Endometrium (tissue), 2 donors: Measurements from ENCODE around the gene SMIM35.

ENCODE experiments used
- FAIRE-seq: peaks from 2 replicates; lab custom pipeline; 2012; peaks lifted over from hg19 to GRCh38; lab: Jason Lieb, UNC
- donor health status: control.
- donor health status: control.

SMIM35 gene

GRCh38 chr11:118057251-118058145 lies 29.3 kb downstream of the SMIM35 start:
- no peak for FAIRE-seq

GRCh38 chr11:118056806-118057205 lies 30.0 kb downstream of the SMIM35 start:
- FAIRE-seq = no peak

GRCh38 chr11:118055966-118056365 lies 30.8 kb downstream of the SMIM35 start:
- no peak for FAIRE-seq

GRCh38 chr11:118054712-118055640 lies 31.8 kb downstream of the SMIM35 start:
- no peak for FAIRE-seq

- no peak for FAIRE-seq
Measured at GRCh38 chr11:118052581-118053206, 34.1 kb downstream of the SMIM35 start.

GRCh38 chr11:118051611-118052461 lies 34.9 kb downstream of the SMIM35 start:
- FAIRE-seq = no peak

GRCh38 chr11:118051136-118051610 lies 35.6 kb downstream of the SMIM35 start:
- no peak for FAIRE-seq

- FAIRE-seq = no peak
Measured at GRCh38 chr11:118050208-118050891, 36.4 kb downstream of the SMIM35 start.

GRCh38 chr11:118049771-118050170 lies 37.0 kb downstream of the SMIM35 start:
- no peak for FAIRE-seq

- no peak for FAIRE-seq
Measured at GRCh38 chr11:118048472-118049370, 38.0 kb downstream of the SMIM35 start.

GRCh38 chr11:118047749-118048148 lies 39.0 kb downstream of the SMIM35 start:
- no peak for FAIRE-seq

- no peak for FAIRE-seq
Measured at GRCh38 chr11:118046964-118047700, 39.6 kb downstream of the SMIM35 start.

- no peak for FAIRE-seq
Measured at GRCh38 chr11:118046051-118046963, 40.5 kb downstream of the SMIM35 start.

- no peak for FAIRE-seq
Measured at GRCh38 chr11:118045191-118045590, 41.6 kb downstream of the SMIM35 start.

GRCh38 chr11:118042796-118043195 lies 44.0 kb downstream of the SMIM35 start:
- FAIRE-seq = no peak

- FAIRE-seq = no peak
Measured at GRCh38 chr11:118042141-118042540, 44.6 kb downstream of the SMIM35 start.

- no peak for FAIRE-seq
Measured at GRCh38 chr11:118033443-118033842, 53.3 kb downstream of the SMIM35 start.

GRCh38 chr11:118028626-118029025 lies 58.1 kb downstream of the SMIM35 start:
- no peak for FAIRE-seq
